HG02970 (cell line): ENCODE data around the gene NFIC.
"Not testable (repeated sequence)": the region's sequence is repeated elsewhere in the genome, so short reads cannot be mapped to it uniquely, and the experiment has no call there.

Experiments used
- ATAC-seq: cut with Tn5 transposase; IDR thresholded peaks from one replicate; pipeline ENCODE4 v1.9.1; 2021; ENCODE audit warnings: mild to moderate bottlenecking, moderate library complexity, moderate number of reproducible peaks; ENCODE audit not compliant: unreplicated experiment, low FRiP score

The NFIC gene

GRCh38 chr19:3365836-3366752 is at the start of gene NFIC:
Gene NFIC (plus strand): TSS chr19:3366583. CDS start chr19:3366637, 54 bp downstream.
- no peak for ATAC-seq

- no peak for ATAC-seq
These were observed 49.6 kb upstream of the NFIC start for GRCh38 chr19:3316659-3317207.

GRCh38 chr19:3319643-3320353 is 46.6 kb upstream of the NFIC start:
- ATAC-seq = no peak

- no peak for ATAC-seq
These were observed 46.1 kb upstream of the NFIC start for GRCh38 chr19:3320354-3320670.

GRCh38 chr19:3320853-3321252 is 45.5 kb upstream of the NFIC start:
- ATAC-seq = no peak

GRCh38 chr19:3321696-3322095 is 44.7 kb upstream of the NFIC start:
- no peak for ATAC-seq

- ATAC-seq = no peak
These were observed 44.0 kb upstream of the NFIC start for GRCh38 chr19:3322199-3322978.

- no peak for ATAC-seq
These were observed 43.4 kb upstream of the NFIC start for GRCh38 chr19:3323026-3323425.

DNA sequence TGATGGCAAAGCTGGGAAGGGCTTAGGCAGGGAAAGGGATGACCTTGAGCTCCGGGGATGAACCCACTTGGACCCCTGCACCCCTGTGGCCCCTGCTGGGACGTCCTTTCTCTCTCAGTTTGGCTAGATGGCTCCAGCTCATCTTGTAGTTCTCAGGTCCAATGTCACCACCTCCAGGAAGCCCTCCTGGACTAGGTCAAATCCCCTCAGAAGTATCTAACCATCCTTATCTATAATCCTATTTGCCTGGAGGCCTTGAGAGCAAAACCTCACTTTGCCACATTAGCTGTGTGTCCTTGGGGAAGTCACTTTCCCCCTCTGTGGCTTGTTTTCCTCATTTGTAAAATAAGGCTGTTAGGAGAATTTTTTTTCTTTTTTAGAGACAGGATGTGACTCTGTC is 42.7 kb upstream of the NFIC start:
- no peak for ATAC-seq

DNA sequence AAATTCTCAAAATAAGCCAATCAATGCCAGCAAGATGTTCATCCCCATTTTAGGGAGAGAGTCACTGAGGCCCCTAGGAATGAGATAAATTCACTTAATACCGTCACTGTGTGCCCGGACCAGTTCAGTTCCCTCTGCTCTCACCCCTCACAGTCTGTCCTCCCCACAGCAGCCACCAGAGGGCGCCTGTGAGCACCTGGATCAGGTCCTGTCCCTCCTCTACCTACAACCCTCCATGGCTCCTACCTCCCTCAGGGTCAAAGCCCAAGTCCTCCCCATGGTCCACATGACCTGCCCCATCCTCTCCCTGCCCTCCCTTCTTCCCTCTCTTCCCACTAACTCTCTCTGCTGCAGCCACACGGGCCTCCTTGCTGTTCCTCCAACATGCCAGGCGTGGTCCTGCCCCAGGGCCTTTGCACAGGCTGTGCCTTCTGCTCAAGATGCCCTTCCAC is 42.0 kb upstream of the NFIC start:
- ATAC-seq = no peak

- no peak for ATAC-seq
These were observed 40.9 kb upstream of the NFIC start for GRCh38 chr19:3325451-3325850.

DNA sequence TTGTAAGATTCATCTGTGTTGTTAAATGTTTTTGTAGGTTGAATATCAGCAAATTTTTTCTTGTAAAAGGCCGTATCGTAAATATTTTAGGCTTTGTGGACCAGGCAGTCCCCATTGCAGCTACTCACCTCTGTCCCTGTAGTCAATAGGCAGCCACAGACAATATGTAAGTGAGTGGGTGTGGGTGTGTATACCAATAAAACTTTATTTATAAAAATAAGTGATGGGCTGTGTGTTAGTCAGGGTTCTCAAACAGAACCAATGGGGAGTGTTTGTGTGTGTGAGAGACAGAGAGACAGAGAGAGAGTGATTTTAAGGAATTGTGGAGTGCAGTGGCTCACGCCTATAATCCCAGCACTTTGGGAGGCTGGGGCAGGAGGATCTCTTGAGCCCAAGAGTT is 37.6 kb upstream of the NFIC start:
- ATAC-seq = no peak

GRCh38 chr19:3330047-3330446 is 36.3 kb upstream of the NFIC start:
- no peak for ATAC-seq

DNA sequence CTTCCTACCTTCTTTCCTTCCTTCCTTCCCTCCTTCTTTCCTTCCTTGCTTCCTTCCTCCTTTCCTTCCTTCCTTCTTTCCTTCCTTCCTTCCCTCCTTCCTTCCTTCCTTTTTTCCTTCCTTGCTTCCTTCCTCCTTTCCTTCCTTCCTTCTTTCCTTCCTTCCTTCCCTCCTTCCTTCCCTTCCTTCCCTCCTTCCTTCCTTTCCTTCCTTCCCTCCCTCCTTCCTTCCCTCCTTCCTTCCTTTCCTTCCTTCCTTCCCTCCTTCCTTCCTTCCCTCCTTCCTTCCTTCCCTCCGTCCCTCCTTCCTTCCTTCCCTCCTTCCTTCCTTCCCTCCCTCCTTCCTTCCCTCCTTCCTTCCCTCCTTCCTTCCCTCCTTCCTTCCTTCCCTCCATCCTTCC is 34.2 kb upstream of the NFIC start:
- ATAC-seq = not testable (repeated sequence)

- ATAC-seq = no peak
These were observed 33.3 kb upstream of the NFIC start for GRCh38 chr19:3333020-3333583.

DNA sequence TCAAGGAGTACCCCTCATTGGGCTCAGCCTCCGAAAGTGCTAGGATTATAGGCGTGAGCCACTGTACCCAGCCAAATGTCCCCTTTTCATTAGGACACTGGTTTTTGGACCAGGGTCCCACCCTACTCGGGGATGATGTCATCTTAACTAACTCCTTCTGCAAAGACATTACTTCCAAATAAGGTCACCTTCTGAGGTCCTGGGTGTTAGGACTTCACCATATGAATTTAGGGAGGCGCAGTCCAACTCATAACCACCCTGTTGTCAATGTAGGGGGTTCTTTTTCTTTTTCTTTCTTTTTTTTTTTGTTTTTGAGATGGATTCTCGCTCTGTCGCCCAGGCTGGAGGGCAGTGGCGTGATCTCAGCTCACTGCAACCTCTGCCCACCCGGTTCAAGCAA is 32.7 kb upstream of the NFIC start:
- ATAC-seq = no peak

DNA sequence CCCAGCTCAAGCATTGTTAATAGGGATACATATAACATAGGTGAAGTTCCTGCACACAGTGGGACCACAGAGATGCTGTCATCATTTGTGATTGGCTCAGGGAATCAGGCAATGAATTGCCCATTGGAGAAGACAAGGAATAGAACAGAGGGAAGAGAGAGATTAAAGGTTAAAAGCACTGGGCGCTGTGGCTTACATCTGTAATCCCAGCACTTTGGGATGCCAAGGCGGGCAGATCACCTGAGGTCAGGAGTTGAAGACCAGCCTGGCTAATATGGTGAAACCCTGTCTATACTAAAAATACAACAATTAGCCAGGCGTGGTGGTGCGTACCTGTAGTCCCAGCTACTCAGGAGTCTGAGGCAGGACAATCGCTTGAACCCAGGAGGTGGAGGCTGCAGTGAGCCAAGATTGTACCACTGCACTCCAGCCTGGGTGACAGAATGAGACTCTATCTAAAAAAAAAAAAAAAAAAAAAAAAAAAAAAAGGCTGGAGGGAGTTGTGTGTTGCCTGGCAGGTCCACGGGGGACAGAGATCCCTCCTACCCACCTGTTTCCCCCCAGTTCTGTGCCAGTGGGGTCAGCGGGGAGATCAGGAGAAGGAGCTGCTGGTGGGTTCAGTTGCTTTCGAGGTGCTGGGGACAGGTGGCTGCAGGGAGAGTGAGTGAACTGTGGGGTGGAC is 31.5 kb upstream of the NFIC start:
- ATAC-seq = not testable (repeated sequence)

- no peak for ATAC-seq
These were observed 30.7 kb upstream of the NFIC start for GRCh38 chr19:3335431-3336350.

DNA sequence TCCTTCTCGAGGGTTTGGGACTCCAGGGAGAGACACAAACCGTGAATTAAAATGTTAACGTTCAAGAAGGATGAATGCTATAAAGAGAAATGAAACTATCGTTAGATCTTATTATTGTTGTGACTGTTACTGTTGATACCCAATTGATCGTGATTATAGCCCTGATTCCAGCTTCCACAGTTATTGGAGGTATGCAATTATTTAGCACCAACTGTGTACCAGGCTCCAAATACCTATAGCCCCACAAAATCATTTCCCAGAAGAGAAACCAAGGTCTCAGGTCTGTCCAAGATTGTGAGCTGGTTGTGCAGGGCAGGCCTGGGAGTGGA is 30.1 kb upstream of the NFIC start:
- ATAC-seq = no peak
